Heart left ventricle (tissue), 13 donors: Measurements from ENCODE around the gene SRPK2.

Source experiments
- CTCF ChIP-seq, 12 donors: fragments of 200-600 bp; sonication (generic) in 4 of 12; IDR thresholded peaks; one replicate each; pipeline versions ENCODE4 v1.5.0 to v1.8.0; 2018 to 2022; ENCODE audit warnings: antibody characterized with exemption in 12 of 12, mild to moderate bottlenecking in 5 of 12
- POLR2A ChIP-seq, 2 donors: fragments of 450-650 bp; IDR thresholded peaks; one replicate each; pipeline ENCODE4 v1.6.1; 2017; ENCODE audit warnings: antibody characterized with exemption in 2 of 2, mild to moderate bottlenecking in 2 of 2, moderate library complexity in 2 of 2
- donor health status: ischemic (EF 13 %, LVEDD 7.1; RV severe dilation, severe dysfunction).
- donor health status: DM: no; HTN: yes; CAD: no.
- donor health status: DM: no; HTN: no; CAD: no.
- donor health status: ischemic (EF 25% LVEDD 6.9; RV normal size, moderate dysfunction).
- donor health status: ischemic (EF 25% LVEDD 5.7; RV mildly dilated, moderate dysfunction).
- donor health status: ischemic (EF 35%, LVEDD 5.7; RV mildly dilated, moderate dysfunction).
- donor health status: nonischemic (EF 11% LVEDD 7.7; RV severe dilation, severe dysfunction).
- donor health status: DM: yes; HTN: yes; CAD: no.
- donor health status: PGD.
- donor health status: ischemic (EF 29% LVEDD 5.4; RV normal size, mild dysfunction).
- donor health status: nonischemic (EF 23%, LVEDD 6.1; RV moderate dilation, normal function).

- TF ChIP-seq CTCF (IDR thresholded peaks at IDR 0.05): no peak
- TF ChIP-seq POLR2A (IDR thresholded peaks at IDR 0.05): no peak
Measured at GRCh38 chr7:105088456-105088855, 300.3 kb downstream of the SRPK2 start.
